HG02798 (cell line): Measurements from ENCODE around the gene ZNRD2.
"Not testable (repeated sequence)": the region's sequence is repeated elsewhere in the genome, so short reads cannot be mapped to it uniquely, and the experiment has no call there.

Experiments
- ATAC-seq: cut with Tn5 transposase; IDR thresholded peaks from one replicate; pipeline ENCODE4 v1.9.1; 2021; ENCODE audit warnings: mild to moderate bottlenecking; ENCODE audit not compliant: unreplicated experiment, poor library complexity

Gene ZNRD2

GRCh38 chr11:65554057-65554818, 16.0 kb upstream of the ZNRD2 start:
- ATAC-seq, result no peak

DNA sequence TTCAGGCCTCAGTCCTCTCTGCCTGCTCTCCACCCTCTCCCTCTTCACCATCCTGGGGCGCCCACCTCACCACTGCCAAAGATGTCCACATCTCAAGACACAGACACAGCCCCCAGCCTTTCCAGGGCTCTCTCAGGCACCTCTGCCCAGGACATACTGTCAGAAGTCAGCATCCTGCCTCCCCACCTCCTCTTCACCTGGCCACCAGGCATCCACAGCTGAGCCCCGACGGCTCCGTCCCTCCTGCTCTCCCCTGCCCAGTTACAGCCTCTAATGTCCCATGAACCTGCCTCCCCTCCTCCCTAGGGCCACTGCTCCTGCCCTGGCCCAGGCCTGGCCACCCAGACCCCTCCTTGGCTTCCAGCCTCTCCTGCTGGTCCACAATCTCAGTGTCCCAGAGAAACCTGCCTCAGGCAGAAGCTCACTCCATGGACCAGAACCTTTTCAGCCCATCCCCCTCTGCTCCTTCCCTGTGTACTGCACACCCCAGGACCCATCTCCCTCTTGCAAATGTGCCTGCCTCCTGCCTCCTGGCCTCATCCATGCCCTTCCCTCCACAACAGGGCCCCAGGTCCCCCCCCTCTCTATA, 15.3 kb upstream of the ZNRD2 start:
- no peak for ATAC-seq

GRCh38 chr11:65555693-65556231, 14.5 kb upstream of the ZNRD2 start:
- no peak for ATAC-seq

DNA sequence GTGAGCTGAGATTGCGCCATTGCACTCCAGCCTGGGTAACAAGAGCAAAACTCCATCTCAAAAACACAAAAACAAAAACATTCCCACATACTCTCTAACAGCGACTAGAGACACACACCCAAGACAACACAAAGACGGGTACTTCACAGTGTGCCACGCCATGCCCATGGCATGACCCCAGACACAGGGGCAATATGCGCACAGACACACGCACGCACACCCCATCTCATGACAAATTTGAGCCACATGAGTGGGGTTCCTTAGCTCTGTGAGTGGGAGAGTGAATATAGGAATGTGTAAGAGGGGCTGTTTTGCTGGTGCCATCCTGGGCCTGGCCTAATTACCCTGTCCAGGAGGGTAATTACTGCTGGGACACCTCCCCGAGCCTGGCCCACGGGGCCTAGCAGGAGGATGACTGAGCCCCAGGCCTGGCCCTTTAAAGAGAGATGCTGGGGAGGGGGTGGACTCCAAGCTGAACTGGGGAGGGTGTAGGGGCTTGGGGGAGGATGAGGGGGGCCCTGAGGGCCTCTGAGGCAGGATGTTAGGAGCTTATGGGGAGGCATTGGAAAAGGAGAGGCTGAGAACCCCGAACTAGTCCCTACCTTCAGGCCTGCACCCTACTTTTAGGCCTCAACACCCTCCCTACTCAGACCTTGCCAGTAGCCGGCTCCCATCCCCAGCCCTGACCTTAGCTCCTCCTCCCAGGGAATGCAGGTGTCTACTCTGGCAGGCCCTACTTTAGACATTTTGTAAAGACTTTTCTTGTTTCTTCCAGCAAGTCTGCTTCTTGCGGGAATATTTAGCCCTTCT, 13.6 kb upstream of the ZNRD2 start:
- no peak for ATAC-seq

DNA sequence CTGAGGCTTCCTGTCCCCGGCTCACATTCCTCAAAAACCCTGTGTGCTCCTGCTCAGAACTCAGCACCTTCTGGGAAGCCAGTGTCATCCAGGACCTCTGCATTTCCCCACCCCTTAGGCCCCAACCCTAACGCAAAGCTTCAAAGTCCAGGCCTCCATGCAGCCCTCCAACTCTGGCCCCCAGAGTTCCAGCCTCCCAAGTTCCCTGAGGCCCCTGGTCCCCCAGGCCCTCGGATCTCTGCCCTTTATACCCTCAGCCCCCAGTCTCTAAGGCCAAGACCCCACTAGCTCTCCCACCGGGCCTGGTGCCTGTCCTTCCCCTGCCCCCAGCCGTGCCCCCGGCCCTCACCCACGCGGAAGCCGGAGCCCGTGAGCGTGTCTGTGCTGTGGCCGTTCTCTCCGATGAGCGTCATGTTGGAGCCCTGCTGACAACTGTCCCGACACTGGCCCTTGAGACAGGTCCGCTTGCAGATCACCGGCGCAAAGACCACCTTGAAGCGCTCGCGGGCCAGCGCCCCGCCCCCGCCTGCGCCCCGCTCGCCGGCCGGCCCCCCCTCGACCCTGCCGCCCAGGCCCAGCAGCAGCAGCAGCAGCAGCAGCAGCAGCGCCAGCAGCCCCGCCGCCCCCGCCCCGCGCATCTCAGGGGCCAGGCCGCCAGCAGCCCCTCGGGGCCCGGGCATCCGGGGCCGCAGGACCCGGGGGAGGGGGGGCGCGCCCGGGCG, 12.8 kb upstream of the ZNRD2 start:
- ATAC-seq, result no peak

- ATAC-seq, result no peak
Measured at GRCh38 chr11:65558002-65558929, 12.0 kb upstream of the ZNRD2 start, which contains the start of gene LTBP3. LTBP3 (minus strand) TSS chr11:65558359; CDS start chr11:65557959, 400 bp downstream.

- ATAC-seq, result no peak
Measured at GRCh38 chr11:65558930-65559509, 11.3 kb upstream of the ZNRD2 start.

GRCh38 chr11:65559535-65559934, 10.7 kb upstream of the ZNRD2 start:
- ATAC-seq, result no peak

DNA sequence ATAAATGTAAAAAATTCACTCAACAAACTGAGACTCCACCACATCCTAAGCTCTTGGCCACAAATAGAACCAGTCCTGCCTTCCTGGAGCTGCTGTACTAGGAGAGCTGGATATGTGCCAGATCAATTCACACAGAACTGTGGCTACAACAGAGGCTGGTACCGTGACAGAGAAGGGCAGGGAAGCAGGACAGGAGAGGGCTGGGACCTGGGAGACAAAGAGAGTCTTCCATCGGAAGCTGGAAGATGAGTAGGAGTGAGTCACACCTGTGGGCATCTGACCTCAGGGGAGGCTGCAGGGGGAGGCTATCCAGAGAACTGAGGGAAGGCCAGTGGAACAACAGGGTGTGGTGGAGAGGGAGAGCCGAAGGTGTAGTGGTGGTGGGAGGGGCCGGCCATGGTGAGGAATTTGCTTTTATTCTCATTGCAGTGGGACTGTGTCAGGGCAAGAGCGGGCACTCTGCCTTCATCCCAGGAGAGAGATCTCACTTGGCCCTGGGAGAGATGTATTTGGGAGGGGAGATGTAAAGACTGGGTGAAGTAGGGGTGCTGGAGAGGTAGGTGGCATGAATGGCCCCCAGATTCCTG, 10.2 kb upstream of the ZNRD2 start:
- ATAC-seq, result no peak

DNA sequence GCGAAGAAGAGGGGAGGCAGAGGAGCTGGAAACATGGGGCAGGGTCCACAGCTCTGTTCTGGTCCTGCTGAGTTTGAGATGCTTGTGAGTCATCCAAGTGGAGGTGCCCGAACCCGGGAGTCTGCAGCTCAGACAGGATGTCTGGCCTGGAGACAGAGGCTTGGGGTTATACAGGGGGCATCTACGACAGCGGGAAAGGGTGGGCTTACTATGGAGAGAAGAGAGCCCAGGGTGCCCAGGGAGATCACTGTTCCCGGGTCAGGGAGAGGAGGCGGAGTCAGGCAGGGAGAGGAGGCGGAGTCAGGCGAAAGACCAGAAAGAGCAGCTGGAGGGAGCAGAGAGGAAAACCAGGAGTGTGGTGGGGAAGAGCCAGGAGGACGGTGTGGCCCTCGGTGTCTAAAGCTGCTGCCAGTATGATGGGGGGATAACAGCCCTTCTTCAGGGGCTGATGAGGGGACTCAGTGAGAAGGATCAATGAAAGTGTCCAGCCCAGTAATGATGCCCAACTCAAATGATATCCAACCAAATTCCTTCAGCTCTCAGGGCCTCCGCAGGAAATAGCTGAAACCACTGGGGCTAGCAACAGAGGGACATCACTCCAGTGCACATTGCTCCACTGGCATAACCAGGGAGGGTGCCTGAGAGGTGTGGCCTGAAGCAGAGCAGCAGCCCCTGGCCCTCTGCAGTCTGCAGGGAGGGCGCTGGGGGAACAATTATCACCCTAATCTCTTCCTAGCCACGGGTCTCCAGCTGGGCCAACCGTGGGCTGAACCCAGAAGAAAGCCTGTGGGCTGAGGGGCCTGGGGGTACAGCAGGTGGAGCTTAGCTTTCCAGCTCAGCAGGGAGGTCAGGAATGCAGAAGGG, 9.5 kb upstream of the ZNRD2 start:
- ATAC-seq, result no peak

DNA sequence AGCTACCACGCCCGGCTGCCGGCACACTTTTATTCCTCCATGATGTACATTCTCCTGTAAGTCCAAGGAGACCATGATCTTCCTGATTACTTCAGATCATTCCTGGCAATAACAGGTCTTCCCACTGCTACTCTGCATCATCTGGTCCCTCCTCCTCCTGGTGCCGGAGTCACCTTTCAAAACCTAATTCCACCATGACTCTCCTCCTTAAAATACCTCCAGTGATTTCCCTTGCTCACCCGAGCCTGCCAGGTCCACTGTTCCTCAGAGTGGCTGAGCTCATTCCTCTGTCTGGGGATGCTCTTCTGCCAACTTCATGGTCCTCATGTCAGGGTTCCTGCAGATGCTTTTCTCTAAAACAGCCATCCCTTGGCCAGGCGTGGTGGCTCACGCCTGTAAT, 8.3 kb upstream of the ZNRD2 start:
- ATAC-seq, result no peak

DNA sequence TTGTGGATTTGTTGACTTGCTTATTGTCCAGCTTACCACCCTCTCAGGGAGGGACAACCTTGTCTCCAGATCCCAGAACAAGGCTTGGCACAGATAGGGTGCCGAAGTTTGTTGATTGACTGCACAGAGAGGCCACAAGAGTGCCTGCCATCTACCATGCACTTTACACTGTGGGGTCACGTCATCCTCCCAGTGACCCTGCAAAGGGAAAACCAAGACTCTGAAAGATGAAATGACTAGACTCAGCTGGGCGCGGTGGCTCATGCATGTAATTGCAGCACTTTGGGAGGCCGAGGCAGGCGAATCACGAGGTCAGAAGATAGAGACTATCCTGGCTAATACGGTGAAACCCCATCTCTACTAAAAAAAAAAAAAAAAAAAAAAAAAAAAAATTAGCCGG, 7.5 kb upstream of the ZNRD2 start:
- no peak for ATAC-seq

GRCh38 chr11:65563601-65564000, 6.7 kb upstream of the ZNRD2 start:
- no peak for ATAC-seq

DNA sequence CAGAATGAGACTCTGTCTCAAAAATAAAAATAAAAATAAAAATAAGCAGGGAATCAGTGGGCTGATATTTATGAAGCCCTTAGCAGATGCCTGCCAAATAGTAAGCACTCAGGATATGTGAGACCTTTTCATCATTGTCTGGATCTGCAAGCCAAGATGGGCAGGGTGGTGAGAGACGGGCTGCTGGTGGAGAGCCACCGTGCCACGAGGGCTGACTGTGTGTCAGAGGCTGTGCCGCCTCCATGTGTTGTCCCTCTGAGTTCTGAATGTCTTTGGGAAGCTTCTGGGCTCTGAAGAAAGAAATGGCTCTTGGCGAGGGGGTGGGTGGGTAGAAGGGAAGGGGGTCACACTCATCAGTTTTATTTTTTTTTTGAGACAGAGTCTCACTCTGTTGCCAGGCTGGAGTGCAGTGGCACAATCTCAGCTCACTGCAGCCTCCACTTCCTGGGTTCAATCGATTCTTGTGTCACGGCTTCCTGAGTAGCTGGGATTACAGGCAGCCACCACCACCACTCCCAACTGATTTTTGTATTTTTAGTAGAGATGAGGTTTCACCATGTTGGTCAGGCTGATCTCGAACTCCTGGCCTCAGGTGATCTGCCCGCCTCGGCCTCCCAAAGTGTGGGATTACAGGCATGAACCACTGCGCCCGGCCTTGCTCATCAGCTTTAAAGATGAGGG, 5.3 kb upstream of the ZNRD2 start:
- not testable (repeated sequence) for ATAC-seq

- no peak for ATAC-seq
Measured at GRCh38 chr11:65565624-65566453, 4.4 kb upstream of the ZNRD2 start.
